SU-DHL-6 (cell line): ENCODE measurements around the gene PUDP.

Source experiments
- H2AFZ ChIP-seq: fragments of 200-600 bp; sonication (generic); 2 replicates; pipeline ENCODE4 v1.6.1; 2014; ENCODE audit warnings: low read depth, mild to moderate bottlenecking, moderate library complexity, mixed read lengths, antibody characterized with exemption, low read length; ENCODE audit not compliant: severe bottlenecking
- H3F3A ChIP-seq: fragments of 200-600 bp; shearing (Covaris generic); 2 replicates; pipeline ENCODE4 v1.6.0; 2016; ENCODE audit warnings: antibody characterized with exemption, mild to moderate bottlenecking; ENCODE audit not compliant: insufficient read depth
- H3K27ac ChIP-seq: fragments of 200-600 bp; sonication (generic); 2 replicates; pipeline ENCODE4 v1.5.1; 2016; ENCODE audit warnings: low read depth, mild to moderate bottlenecking, low read length, moderate library complexity, mixed read lengths
- H3K27me3 ChIP-seq: fragments of 200-600 bp; sonication (generic), shearing (Covaris generic); 2 replicates; pipeline ENCODE4 v1.6.0; 2014; ENCODE audit warnings: mild to moderate bottlenecking, low read length
- H3K36me3 ChIP-seq: fragments of 200-600 bp; sonication (generic); 2 replicates; pipeline ENCODE4 v1.6.1; 2014; ENCODE audit warnings: mild to moderate bottlenecking, low read length, mixed read lengths
- H3K4me2 ChIP-seq: fragments of 300-600, 200-600 bp; shearing (Covaris generic), sonication (generic); 2 replicates; pipeline ENCODE4 v1.6.0; 2014; ENCODE audit warnings: low read length, low read depth, mild to moderate bottlenecking; ENCODE audit not compliant: poor library complexity, severe bottlenecking
- H3K4me3 ChIP-seq: fragments of 200-600 bp; sonication (generic); 2 replicates; pipeline ENCODE4 v1.5.1; 2014; ENCODE audit warnings: antibody characterized with exemption, low read length, mild to moderate bottlenecking, mixed read lengths; ENCODE audit not compliant: insufficient read depth, poor library complexity, severe bottlenecking
- H3K79me2 ChIP-seq: fragments of 200-600 bp; sonication (generic); 2 replicates; pipeline ENCODE4 v1.6.1; 2014; ENCODE audit warnings: mild to moderate bottlenecking, low read length, moderate library complexity; ENCODE audit not compliant: insufficient read depth
- H3K9ac ChIP-seq: fragments of 200-600 bp; sonication (generic); 2 replicates; pipeline ENCODE4 v1.7.0; 2014; ENCODE audit warnings: mild to moderate bottlenecking, low read length
- H3K9me2 ChIP-seq: fragments of 200-600 bp; sonication (generic); replicated peaks from 2 replicates; pipeline ENCODE4 v1.6.1; 2014; ENCODE audit warnings: low read length; ENCODE audit not compliant: insufficient read depth
- H3K9me3 ChIP-seq: fragments of 200-600 bp; sonication (generic); 2 replicates; pipeline ENCODE4 v1.6.1; 2014; ENCODE audit warnings: low read length, mixed read lengths; ENCODE audit not compliant: insufficient read depth
- H4K20me1 ChIP-seq: fragments of 200-600 bp; sonication (generic); 2 replicates; pipeline ENCODE4 v1.6.1; 2014; ENCODE audit warnings: low read depth, mild to moderate bottlenecking, antibody characterized with exemption, low read length, moderate library complexity, mixed read lengths
- EZH2phosphoT487 ChIP-seq: fragments of 200-600 bp; sonication (generic), shearing (Covaris generic); conservative IDR thresholded peaks from 2 replicates; pipeline ENCODE4 v1.6.1; 2018; ENCODE audit warnings: mild to moderate bottlenecking, antibody characterized with exemption, low read length, moderate library complexity, mixed read lengths
- TF ChIP-seq, protein P1 (sequence below): fragments of 200-600 bp; sonication (generic); IDR thresholded peaks from one replicate; pipeline ENCODE4 v1.5.1; 2017; ENCODE audit warnings: antibody characterized with exemption, mild to moderate bottlenecking, low read length, moderate library complexity; ENCODE audit not compliant: insufficient read depth, poor library complexity, severe bottlenecking

The PUDP gene

DNA sequence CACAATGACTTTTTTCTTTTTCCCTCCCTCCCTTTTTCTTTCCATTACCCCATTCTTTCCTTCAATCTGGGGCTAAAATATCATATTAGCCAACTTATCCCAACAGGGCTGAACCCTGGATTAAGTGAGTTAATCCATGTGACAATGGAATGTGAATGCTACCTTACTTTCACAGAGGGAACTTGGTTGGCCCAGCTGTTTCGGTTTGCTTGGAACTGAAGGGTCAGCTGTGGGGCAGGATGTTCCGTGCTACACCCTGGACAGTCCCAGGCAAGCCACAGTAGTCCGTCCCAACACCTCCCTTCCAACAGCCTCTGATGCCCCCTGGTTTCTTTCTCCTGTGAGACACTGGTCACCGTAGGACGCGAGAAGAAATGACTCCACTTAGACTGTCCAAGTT is 95.4 kb downstream of the PUDP start:
- Histone ChIP-seq H3K27me3 (no peaks in the 10 kb centered on the region), H3K79me2 (no peaks in the 10 kb centered on the region), H3F3A (no peaks in the 10 kb centered on the region), H3K9me3 (no peaks in the 10 kb centered on the region), H4K20me1 (no peaks in the 10 kb centered on the region), H3K9ac (no peak overlapping the region), H3K9me2 (no peaks in the 10 kb centered on the region), H3K36me3 (no peaks in the 10 kb centered on the region), H2AFZ (no peak overlapping the region), H3K4me2 (no peak overlapping the region), H3K27ac (no peak overlapping the region), H3K4me3 (no peak overlapping the region)
- TF ChIP-seq, protein P1, sequence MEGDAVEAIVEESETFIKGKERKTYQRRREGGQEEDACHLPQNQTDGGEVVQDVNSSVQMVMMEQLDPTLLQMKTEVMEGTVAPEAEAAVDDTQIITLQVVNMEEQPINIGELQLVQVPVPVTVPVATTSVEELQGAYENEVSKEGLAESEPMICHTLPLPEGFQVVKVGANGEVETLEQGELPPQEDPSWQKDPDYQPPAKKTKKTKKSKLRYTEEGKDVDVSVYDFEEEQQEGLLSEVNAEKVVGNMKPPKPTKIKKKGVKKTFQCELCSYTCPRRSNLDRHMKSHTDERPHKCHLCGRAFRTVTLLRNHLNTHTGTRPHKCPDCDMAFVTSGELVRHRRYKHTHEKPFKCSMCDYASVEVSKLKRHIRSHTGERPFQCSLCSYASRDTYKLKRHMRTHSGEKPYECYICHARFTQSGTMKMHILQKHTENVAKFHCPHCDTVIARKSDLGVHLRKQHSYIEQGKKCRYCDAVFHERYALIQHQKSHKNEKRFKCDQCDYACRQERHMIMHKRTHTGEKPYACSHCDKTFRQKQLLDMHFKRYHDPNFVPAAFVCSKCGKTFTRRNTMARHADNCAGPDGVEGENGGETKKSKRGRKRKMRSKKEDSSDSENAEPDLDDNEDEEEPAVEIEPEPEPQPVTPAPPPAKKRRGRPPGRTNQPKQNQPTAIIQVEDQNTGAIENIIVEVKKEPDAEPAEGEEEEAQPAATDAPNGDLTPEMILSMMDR, result no peak
- no peak for TF ChIP-seq EZH2phosphoT487

DNA sequence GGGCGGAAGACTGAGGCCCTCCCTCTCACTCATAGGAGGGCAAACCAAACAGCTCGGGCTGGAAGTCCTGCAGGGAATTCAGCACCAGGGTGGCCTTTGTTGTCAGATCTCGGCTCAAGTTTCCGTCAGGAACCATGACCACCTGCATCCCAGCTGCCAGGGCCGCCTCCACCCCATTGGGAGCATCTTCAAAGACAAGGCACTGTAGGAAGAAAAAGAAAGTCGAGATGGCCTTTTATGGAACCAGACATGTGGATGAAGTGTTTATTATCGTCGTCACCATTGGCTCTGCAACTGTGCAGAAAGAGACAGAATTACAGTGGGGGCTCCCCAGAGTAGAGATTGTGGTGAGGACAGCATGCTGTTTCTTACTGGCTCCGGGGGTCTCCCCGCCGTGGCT is 97.7 kb downstream of the PUDP start:
- no peaks in the 10 kb centered on the region for H3K79me2 ChIP-seq
- H3K27ac ChIP-seq, result no peak overlapping the region
- no peaks in the 10 kb centered on the region for H3K9me2 ChIP-seq
- no peaks in the 10 kb centered on the region for H3K9me3 ChIP-seq
- no peaks in the 10 kb centered on the region for H3K27me3 ChIP-seq
- no peaks in the 10 kb centered on the region for H3F3A ChIP-seq
- H3K4me3 ChIP-seq, result no peak overlapping the region
- no peak overlapping the region for H3K9ac ChIP-seq
- TF ChIP-seq, protein P1, result no peak
- no peak for TF ChIP-seq EZH2phosphoT487
- H3K4me2 ChIP-seq, result no peak overlapping the region
- no peaks in the 10 kb centered on the region for H3K36me3 ChIP-seq
- no peaks in the 10 kb centered on the region for H4K20me1 ChIP-seq
- no peak overlapping the region for H2AFZ ChIP-seq

DNA sequence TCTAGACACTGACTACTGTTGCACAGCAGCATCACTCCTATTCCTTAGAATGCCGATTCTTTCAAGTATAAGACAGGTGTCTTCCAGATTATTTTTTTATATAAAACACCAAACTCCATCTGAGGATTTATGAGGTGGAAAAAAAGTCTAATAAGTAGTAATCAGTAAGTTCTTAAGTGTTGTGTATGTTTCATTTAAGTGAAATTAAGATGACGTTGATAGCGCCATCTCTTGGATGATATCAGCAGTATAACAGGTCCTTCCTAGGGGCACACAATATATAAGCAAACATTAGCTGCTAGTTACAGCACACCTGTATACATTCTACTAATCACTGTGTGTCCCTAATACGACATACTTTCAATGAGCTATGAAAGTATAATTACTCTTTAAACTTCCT is 100.0 kb downstream of the PUDP start:
- H4K20me1 ChIP-seq, result no peaks in the 10 kb centered on the region
- H3K9me2 ChIP-seq, result no peaks in the 10 kb centered on the region
- H3K27ac ChIP-seq, result no peak overlapping the region
- TF ChIP-seq, protein P1, result no peak
- no peaks in the 10 kb centered on the region for H3K79me2 ChIP-seq
- H3K27me3 ChIP-seq, result no peaks in the 10 kb centered on the region
- no peaks in the 10 kb centered on the region for H3F3A ChIP-seq
- no peak overlapping the region for H3K9ac ChIP-seq
- no peaks in the 10 kb centered on the region for H3K36me3 ChIP-seq
- no peaks in the 10 kb centered on the region for H3K9me3 ChIP-seq
- no peak overlapping the region for H2AFZ ChIP-seq
- H3K4me3 ChIP-seq, result no peak overlapping the region
- no peak overlapping the region for H3K4me2 ChIP-seq
